ENCODE data around the gene IP6K2.

IP6K2 gene

GRCh38 chr3:48680811-48681540 lies 36.0 kb downstream of the IP6K2 start:
- no peak for DNase-seq
- in situ Hi-C loops (cut with HindIII; ENCODE audit: low pct_ligation_motif_present, low pct_unique_long_range_greater_than_20kb, low sequenced_read_pairs): no loop called here

GRCh38 chr3:48679411-48680391 lies 37.3 kb downstream of the IP6K2 start:
- in situ Hi-C loops (cut with HindIII; ENCODE audit: low pct_ligation_motif_present, low pct_unique_long_range_greater_than_20kb, low sequenced_read_pairs): no loop called here
- no peak for DNase-seq

DNA sequence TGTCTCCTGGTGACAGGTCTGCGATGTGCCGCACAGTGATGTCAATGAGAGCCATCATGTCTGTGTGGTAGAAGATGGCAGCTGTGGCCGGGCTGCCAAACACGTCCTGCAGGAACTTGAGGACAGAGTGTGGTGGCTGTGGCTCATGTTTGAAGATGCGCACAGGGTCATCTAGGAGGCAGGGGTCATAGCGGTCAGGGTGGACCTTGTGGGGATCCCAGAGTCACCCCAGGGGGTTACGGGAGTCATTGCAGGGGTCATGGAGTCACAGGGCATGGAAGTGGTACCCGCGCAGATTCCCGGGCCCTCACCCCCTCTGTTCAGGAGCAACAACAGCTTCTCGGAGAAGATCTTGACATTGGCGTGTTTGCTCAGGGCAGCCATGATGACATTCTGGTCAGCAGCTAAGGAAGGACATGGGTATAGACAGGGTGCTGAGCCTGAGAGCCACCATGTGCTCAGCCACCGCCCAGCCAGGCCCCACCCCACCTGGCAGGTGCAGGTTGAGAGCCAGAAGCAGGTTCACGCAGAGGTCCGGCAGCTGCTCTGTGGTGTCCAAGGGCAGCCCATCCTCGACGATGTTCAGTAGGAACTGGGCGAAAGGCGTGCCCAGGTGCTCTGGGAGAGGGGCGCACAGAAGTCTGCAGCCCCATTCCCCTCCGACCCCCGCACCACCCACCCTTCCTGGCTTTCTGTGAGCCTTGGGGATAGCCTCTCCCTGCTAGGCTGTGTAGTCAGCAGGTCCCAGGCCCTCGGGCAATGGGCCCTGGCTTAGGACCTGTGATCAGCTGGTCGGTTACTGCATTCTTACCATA lies 38.2 kb downstream of the IP6K2 start:
- in situ Hi-C loops (cut with HindIII; ENCODE audit: low pct_ligation_motif_present, low pct_unique_long_range_greater_than_20kb, low sequenced_read_pairs): no loop called here
- no peak for DNase-seq

GRCh38 chr3:48678056-48678455 lies 39.0 kb downstream of the IP6K2 start:
- DNase-seq: no peak
- in situ Hi-C loops (cut with HindIII; ENCODE audit: low pct_ligation_motif_present, low pct_unique_long_range_greater_than_20kb, low sequenced_read_pairs): no loop called here

DNA sequence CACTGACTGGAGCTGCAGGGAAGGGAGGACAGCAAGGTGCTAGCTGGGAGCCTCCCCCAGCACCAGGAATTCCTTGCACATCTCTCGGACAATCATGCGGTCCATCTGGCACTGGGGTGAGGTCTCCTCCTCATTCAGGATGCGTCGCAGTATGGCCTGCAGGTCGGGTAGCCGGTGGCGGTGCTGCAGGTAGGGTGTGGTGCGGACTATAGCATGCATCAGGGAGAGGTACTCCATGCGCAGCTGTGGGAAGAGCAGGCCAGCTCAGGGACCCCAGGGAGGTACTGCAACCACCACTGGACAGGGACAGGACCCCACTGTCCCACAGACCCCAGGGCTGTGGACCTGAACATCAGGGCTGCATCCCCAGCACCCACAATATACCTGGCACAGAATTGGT lies 42.5 kb downstream of the IP6K2 start:
- in situ Hi-C loops (cut with HindIII; ENCODE audit: low pct_ligation_motif_present, low pct_unique_long_range_greater_than_20kb, low sequenced_read_pairs): no loop called here
- no peak for DNase-seq

- DNase-seq: no peak
- in situ Hi-C loops (cut with HindIII; ENCODE audit: low pct_ligation_motif_present, low pct_unique_long_range_greater_than_20kb, low sequenced_read_pairs): no loop called here
Observed at GRCh38 chr3:48672522-48672921, 44.5 kb downstream of the IP6K2 start.

GRCh38 chr3:48664929-48665328 lies 52.1 kb downstream of the IP6K2 start:
- no peak for DNase-seq
- in situ Hi-C loops (cut with HindIII; ENCODE audit: low pct_ligation_motif_present, low pct_unique_long_range_greater_than_20kb, low sequenced_read_pairs): no loop called here

DNA sequence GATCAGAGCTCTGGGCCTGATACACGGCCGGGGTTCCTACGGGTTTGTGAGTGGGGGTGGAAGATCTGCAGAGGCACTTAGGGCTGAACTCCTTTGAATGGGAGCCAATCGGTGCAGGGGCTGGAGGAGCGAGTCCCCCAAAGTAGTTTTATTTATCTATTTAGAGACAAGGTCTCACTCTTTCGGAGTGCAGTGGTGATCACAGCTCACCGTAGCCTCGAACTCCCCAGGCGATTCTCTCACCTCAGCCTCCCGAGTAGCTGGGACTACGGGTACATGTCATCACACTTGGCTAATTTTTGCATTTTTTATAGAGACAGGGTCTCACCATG lies 52.7 kb downstream of the IP6K2 start:
- in situ Hi-C loops (cut with HindIII; ENCODE audit: low pct_ligation_motif_present, low pct_unique_long_range_greater_than_20kb, low sequenced_read_pairs): no loop called here

DNA sequence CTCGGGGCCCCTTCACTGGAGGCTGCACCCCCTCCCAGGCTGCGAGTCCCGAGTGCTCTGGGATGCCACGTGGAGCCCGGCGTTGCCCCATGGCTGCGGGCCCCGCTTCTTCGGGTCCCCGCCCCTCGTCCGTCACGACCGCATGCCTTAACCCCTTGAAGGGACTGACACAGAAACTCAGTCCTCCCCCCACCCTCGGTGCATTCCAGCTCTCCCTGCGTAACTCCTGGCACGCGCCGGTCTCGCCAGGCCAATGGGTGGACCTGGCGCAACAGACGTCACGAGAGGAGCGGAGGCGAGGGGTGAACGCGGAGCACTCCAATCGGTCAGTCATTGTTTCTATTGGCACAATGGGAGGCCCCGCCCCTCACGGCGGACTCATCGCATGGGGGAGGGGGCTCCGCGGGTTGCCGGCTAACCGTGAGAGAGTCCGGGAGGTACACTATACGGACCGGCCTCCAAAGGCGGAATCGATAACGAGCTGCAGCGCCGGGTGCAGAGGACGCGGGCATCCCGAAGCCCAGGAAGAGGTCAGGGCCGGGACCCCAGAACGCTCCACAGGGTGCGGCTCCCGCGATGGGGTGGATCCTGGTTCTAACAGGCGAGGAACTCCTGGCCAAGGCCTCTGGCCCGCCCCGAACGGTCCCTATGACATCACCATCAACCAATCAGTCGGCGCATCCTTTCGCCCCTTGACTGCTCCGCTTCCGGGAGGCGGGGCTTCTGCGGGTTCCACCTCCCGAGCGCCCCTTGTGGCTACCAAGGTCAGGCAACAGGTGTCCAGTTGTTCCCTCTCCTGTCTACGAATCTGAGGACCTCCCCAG lies 53.3 kb downstream of the IP6K2 start:
- in situ Hi-C loops (cut with HindIII; ENCODE audit: low pct_ligation_motif_present, low pct_unique_long_range_greater_than_20kb, low sequenced_read_pairs): no loop called here
- peak; percentile 99 for DNase-seq

More for the DNA sequence above, 52.7 kb downstream of the IP6K2 start:
- no peak for DNase-seq

- DNase-seq: peak; percentile 89
Observed at GRCh38 chr3:48662753-48663488, 54.1 kb downstream of the IP6K2 start, which contains the start of gene CELSR3. TSS of gene CELSR3 (minus strand) at chr3:48662886. CDS start at chr3:48662634, 252 bp downstream.

DNA sequence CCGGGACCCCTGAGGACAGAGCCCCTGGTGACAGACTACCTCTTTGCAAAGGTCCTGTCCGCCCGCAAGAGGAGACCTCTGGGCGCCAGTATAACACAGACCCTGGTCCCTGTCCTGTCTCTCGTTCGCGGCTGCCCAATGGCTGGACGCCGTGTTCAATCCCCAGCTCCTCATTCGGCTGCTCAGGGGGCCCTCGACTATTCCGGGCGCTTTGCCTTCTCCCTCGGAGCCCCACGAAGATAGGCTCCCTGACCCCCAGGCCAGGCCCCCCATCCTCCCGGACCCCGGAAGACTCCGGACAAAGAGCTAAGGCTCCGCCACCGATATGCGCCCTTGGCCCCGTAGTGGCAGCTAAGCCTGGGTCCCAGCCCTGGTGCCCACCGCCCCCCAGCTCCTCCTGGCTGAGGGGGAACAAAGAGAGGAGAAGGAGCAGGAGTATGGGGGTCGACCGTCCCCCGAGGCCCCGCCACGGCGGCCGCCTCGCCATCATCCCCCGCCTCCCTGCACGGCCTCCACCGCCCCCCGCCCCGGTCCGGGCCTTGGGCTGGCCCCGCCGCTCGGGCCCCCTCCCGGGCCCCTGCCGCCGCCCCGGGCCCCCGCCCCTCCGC lies 54.8 kb downstream of the IP6K2 start:
- no peak for DNase-seq
- in situ Hi-C loops (cut with HindIII; ENCODE audit: low pct_ligation_motif_present, low pct_unique_long_range_greater_than_20kb, low sequenced_read_pairs): no loop called here

More at GRCh38 chr3:48662753-48663488, 54.1 kb downstream of the IP6K2 start, which contains the start of gene CELSR3:
- in situ Hi-C loops (cut with HindIII; ENCODE audit: low pct_ligation_motif_present, low pct_unique_long_range_greater_than_20kb, low sequenced_read_pairs): no loop called here

DNA sequence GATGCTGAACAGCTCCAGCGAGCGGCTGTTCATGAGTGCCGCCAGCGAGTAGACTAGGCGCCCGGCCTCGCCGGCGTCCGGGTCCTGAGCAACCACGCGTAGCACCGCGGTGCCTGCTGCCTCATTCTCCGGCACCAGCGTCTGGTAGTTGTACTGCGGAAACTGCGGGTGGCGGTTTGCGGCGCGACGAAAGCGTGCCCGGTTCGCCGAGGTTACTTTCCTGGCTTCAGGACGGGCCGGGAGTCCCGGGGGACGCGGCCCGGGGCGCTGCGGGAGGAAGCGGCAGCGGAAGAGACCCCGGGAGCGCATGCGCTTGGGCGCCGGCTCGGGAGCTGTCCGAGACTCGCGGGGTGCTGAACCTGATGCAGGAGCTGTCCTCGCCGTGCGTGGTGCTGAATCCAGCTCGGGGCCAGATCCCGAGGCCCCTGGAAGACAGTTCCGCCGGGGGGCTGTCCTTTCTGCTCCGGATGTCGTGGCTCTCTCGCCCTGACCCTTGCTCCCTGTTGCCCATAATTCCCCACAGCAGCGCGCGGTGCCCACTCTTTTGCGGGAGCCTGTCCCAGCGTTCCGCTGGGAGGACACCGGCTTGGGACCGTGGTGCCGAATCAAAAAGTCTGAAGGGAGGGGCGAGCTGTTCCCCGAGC lies 55.4 kb downstream of the IP6K2 start:
- in situ Hi-C loops (cut with HindIII; ENCODE audit: low pct_ligation_motif_present, low pct_unique_long_range_greater_than_20kb, low sequenced_read_pairs): no loop called here
- DNase-seq: peak; percentile 59

DNA sequence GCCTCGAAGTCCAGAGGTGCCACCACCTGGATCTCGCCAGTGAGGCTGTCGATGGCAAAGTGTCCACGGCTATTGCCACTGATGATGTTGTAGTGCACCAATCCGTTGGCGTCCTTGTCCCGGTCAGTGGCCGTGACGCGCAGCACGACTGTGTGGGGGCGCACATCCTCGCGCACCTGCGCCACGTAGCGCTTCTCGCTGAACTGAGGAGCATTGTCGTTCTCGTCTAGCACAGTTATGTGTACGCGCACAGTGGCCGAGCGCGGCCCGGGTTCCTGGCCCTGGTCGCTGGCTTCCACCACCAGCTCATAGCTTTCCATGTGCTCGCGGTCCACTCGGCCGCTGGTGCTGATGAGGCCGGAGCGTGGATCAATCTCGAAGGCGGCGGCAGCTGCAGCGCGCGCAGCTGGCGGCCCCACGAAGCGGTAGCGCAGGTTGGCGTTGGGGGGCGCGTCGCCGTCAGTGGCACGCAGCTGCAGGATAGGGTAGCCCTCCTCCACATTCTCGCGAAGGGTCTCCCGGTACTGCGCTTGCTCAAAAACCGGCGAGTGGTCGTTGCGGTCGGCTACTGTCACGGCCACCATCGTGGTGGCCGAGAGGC lies 56.1 kb downstream of the IP6K2 start:
- in situ Hi-C loops (cut with HindIII; ENCODE audit: low pct_ligation_motif_present, low pct_unique_long_range_greater_than_20kb, low sequenced_read_pairs): no loop called here

GRCh38 chr3:48656841-48657281 lies 60.2 kb downstream of the IP6K2 start:
- in situ Hi-C loops (cut with HindIII; ENCODE audit: low pct_ligation_motif_present, low pct_unique_long_range_greater_than_20kb, low sequenced_read_pairs): no loop called here

More for the DNA sequence above, 56.1 kb downstream of the IP6K2 start:
- no peak for DNase-seq

GRCh38 chr3:48656061-48656840 lies 60.8 kb downstream of the IP6K2 start:
- DNase-seq: peak; percentile 74
- in situ Hi-C loops (cut with HindIII; ENCODE audit: low pct_ligation_motif_present, low pct_unique_long_range_greater_than_20kb, low sequenced_read_pairs): no loop called here

More at GRCh38 chr3:48656841-48657281, 60.2 kb downstream of the IP6K2 start:
- no peak for DNase-seq

All from ACHN (cell line).